NCI-H345 (cell line): ENCODE data around the gene MT1M.
A peak's percentile ranks its signal among the peaks of the same experiment; 100 is the strongest.
"Not testable (repeated sequence)": the region's sequence is repeated elsewhere in the genome, so short reads cannot be mapped to it uniquely, and the experiment has no call there.

ENCODE experiments used
- DNase-seq: peaks from one replicate; lab custom pipeline; 2025; lab: John Stamatoyannopoulos, UW

MT1M gene

GRCh38 chr16:56649820-56650219 lies 17.4 kb downstream of the MT1M start:
- DNase-seq: no peak

- DNase-seq: no peak
Observed at GRCh38 chr16:56651586-56651985, 19.1 kb downstream of the MT1M start, which contains the start of gene MT1B. Gene MT1B (plus strand): TSS chr16:56651886. CDS start chr16:56651954, 68 bp downstream.

- no peak for DNase-seq
Observed at GRCh38 chr16:56652600-56652999, 20.1 kb downstream of the MT1M start.

- no peak for DNase-seq
Observed at GRCh38 chr16:56653218-56653617, 20.8 kb downstream of the MT1M start.

GRCh38 chr16:56657555-56658326 lies 25.3 kb downstream of the MT1M start, which contains the start of gene MT1F:
Gene MT1F (plus strand): TSS chr16:56657959. CDS start chr16:56658059, 100 bp downstream.
- DNase-seq: peak; percentile 70

GRCh38 chr16:56658327-56658875 lies 25.9 kb downstream of the MT1M start:
- no peak for DNase-seq

- DNase-seq: no peak
Observed at GRCh38 chr16:56662357-56663354, 30.2 kb downstream of the MT1M start.

GRCh38 chr16:56664506-56664905 lies 32.0 kb downstream of the MT1M start:
- DNase-seq: no peak

- DNase-seq: not testable (repeated sequence)
Observed at GRCh38 chr16:56665286-56666261, 33.1 kb downstream of the MT1M start.

GRCh38 chr16:56667581-56668571 lies 35.4 kb downstream of the MT1M start, which contains the start of gene MT1G:
Gene MT1G (minus strand): TSS chr16:56668065. CDS start chr16:56667993, 72 bp downstream.
- no peak for DNase-seq

GRCh38 chr16:56669005-56669839 lies 36.8 kb downstream of the MT1M start, which contains the start of gene MT1H:
Gene MT1H (plus strand): TSS chr16:56669814. CDS start chr16:56669885, 71 bp downstream.
- no peak for DNase-seq

GRCh38 chr16:56669840-56670619 lies 37.6 kb downstream of the MT1M start:
- no peak for DNase-seq

- DNase-seq: no peak
Observed at GRCh38 chr16:56670620-56670934, 38.1 kb downstream of the MT1M start.

GRCh38 chr16:56671691-56672090 lies 39.2 kb downstream of the MT1M start:
- DNase-seq: not testable (repeated sequence)

GRCh38 chr16:56672171-56672570 lies 39.7 kb downstream of the MT1M start:
- DNase-seq: not testable (repeated sequence)

GRCh38 chr16:56672761-56673536 lies 40.5 kb downstream of the MT1M start:
- no peak for DNase-seq

GRCh38 chr16:56673921-56674320 lies 41.5 kb downstream of the MT1M start:
- no peak for DNase-seq
